GM12878 (cell line): ENCODE measurements around the gene C1orf52. TPM values are rescaled to one million over a fixed set of nuclear protein-coding genes. Genes with fewer than 3 reads are reported as not detected.

Source experiments
- BMI1 ChIP-seq: fragments of 450-650 bp; IDR thresholded peaks from 2 replicates; pipeline ENCODE4 v1.6.1; 2016; ENCODE audit warnings: mild to moderate bottlenecking, moderate library complexity, borderline replicate concordance
- BRCA1 ChIP-seq: IDR thresholded peaks from 2 replicates; pipeline ENCODE4 v1.6.1; 2011; ENCODE audit warnings: low read depth, low read length, improper control_type of control experiment
- CHD4 ChIP-seq: fragments of 200-600 bp; sonication (generic); IDR thresholded peaks from 2 replicates; pipeline ENCODE4 v1.6.1; 2016; ENCODE audit warnings: mild to moderate bottlenecking
- DPF2 ChIP-seq: fragments of 450-650 bp; IDR thresholded peaks from 2 replicates; pipeline ENCODE4 v1.6.1; 2017; ENCODE audit warnings: mild to moderate bottlenecking
- EP300 ChIP-seq, 2 experiments: fragments of 150-350 bp in 1 of 2; IDR thresholded peaks; 2 replicates each; pipeline ENCODE4 v1.6.1; 2011 to 2012; ENCODE audit warnings: low read depth in 2 of 2, low read length in 2 of 2, borderline replicate concordance in 1 of 2, improper control_type of control experiment in 1 of 2, inconsistent platforms in 1 of 2; ENCODE audit not compliant: control insufficient read depth in 1 of 2
- HCFC1 ChIP-seq: fragments of 150-350 bp; IDR thresholded peaks from 2 replicates; pipeline ENCODE4 v1.6.1; 2014; ENCODE audit warnings: low read length
- IKZF2 ChIP-seq, 2 experiments: fragments of 450-650 bp; IDR thresholded peaks; 2 replicates each; pipeline ENCODE4 v1.6.1; 2017; ENCODE audit warnings: mild to moderate bottlenecking in 2 of 2, moderate library complexity in 2 of 2
- MTA2 ChIP-seq: fragments of 450-650 bp; IDR thresholded peaks from 2 replicates; pipeline ENCODE4 v1.6.1; 2016; ENCODE audit warnings: low read depth, mild to moderate bottlenecking, moderate library complexity
- NR2C1 ChIP-seq: fragments of 450-650 bp; IDR thresholded peaks from 2 replicates; pipeline ENCODE4 v1.6.1; 2017; ENCODE audit warnings: antibody characterized with exemption, mild to moderate bottlenecking, moderate library complexity
- NR2C2 ChIP-seq: IDR thresholded peaks from 2 replicates; pipeline ENCODE4 v1.6.1; 2011; ENCODE audit warnings: borderline replicate concordance, low read depth; ENCODE audit not compliant: control insufficient read depth, insufficient read length
- NR2F1 ChIP-seq: fragments of 450-650 bp; conservative IDR thresholded peaks from 2 replicates; pipeline ENCODE4 v1.6.1; 2017; ENCODE audit warnings: mild to moderate bottlenecking
- PML ChIP-seq: IDR thresholded peaks from 2 replicates; pipeline ENCODE4 v1.6.1; 2012; ENCODE audit warnings: low read length, inconsistent platforms
- SIN3A ChIP-seq: IDR thresholded peaks from 2 replicates; pipeline ENCODE4 v1.6.1; 2012; ENCODE audit warnings: low read depth, low read length, improper control_type of control experiment
- STAT1 ChIP-seq: fragments of 450-650 bp; conservative IDR thresholded peaks from 2 replicates; pipeline ENCODE4 v1.6.1; 2014; ENCODE audit warnings: antibody characterized with exemption, mild to moderate bottlenecking
- ZNF274 ChIP-seq: IDR thresholded peaks from one replicate; pipeline ENCODE4 v1.8.0; 2011; ENCODE audit not compliant: insufficient read length, insufficient read depth
- ZNF384 ChIP-seq: IDR thresholded peaks from 2 replicates; pipeline ENCODE4 v1.6.1; 2012; ENCODE audit warnings: low read depth, mild to moderate bottlenecking, low read length, improper control_type of control experiment, borderline replicate concordance
- polyA plus RNA-seq, 11 experiments: library from polyadenylated mRNA; depleted of rRNA in 4 of 11; unstranded in 6 of 11; stranded (reverse) in 5 of 11; fragments of >200 nt; fragmentation: Nextera tagmentation in 4 of 11; fragmentation: Illumina TruSeq in 1 of 11; extraction: Ambion mirVana in 4 of 11; extraction: Trizol in 1 of 11; gene quantifications; 1 replicate in 1 of 11; 2 replicates in 10 of 11; pipeline versions ENCODE4 v1.2.1 to v1.2.3, GENCODE V29; 2011 to 2016; ENCODE audit warnings: inconsistent platforms in 2 of 11, missing spikeins in 2 of 11, low read depth in 1 of 11
- total RNA-seq, 4 experiments: library from RNA; depleted of rRNA in 3 of 4; stranded (reverse); fragments of >200 nt in 3 of 4; fragmentation: Illumina TruSeq in 1 of 4; extraction: Trizol in 1 of 4; gene quantifications; 2 replicates each; pipeline versions ENCODE4 v1.2.1 to v1.2.3, GENCODE V29; 2013 to 2021
- TF ChIP-seq, protein P1 (sequence below): fragments of 450-650 bp; IDR thresholded peaks from 2 replicates; pipeline ENCODE4 v1.6.1; 2016; ENCODE audit warnings: mild to moderate bottlenecking
- TF ChIP-seq, protein P2 (sequence below): IDR thresholded peaks from 2 replicates; pipeline ENCODE4 v1.6.1; 2012; ENCODE audit warnings: mild to moderate bottlenecking, low read depth, low read length
- TF ChIP-seq, protein P3 (sequence below): fragments of 450-650 bp; IDR thresholded peaks from 2 replicates; pipeline ENCODE4 v1.6.1; 2016; ENCODE audit warnings: mild to moderate bottlenecking, moderate library complexity, borderline replicate concordance
- TF ChIP-seq, protein P4 (sequence below): IDR thresholded peaks from 2 replicates; pipeline ENCODE4 v1.6.1; 2012; ENCODE audit warnings: low read depth, low read length, improper control_type of control experiment

C1orf52 gene
- total and polyA plus RNA-seq, 10 of the 15 experiments (the other 5 are each of a cell fraction or from before 2014, with no cell fraction given) = 9.4 to 39.5 (median 17.6) TPM

DNA sequence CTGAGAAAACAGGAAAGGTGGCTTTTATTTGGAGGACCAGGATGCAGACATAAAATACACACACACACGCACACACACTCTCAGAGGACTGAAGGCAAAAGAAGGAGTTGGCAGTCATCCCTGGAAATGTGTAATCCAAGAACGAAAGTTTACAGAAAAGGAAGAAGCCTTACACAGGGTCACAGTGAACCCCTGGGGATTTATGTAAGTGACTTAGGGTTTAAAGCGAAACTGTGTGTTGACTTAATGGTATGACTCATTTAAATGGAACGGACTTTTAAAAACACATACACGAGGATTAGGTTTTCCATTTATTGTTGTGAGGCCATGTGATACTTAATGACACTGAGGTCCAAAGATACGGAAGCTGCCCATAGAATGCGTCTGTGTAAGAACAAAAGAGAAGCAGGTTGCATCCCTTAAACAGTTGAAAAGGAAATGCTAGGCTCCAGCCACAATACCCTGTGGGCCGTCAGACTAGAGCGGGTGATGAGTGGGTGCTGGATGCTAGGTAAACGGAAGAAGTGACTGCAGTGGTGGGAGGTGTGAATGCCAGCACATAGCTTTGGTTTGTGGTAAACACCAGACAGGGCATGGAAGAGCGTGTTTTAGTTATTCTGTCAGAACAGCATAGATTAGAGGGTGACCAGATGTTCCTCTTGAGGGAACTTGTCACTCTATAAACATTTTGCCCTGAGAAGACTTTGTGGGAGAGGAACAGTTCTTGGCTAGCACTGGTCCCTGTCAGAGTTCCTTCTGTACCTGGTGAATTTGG, 38.6 kb upstream of the C1orf52 start (continued):
- TF ChIP-seq BMI1 = peak; percentile 74; the same call in 1 of the 2 replicates
- no peak for TF ChIP-seq PML
- TF ChIP-seq SIN3A = 0 out of 2 replicates have a peak, but pooled peaks have one; percentile 11
- peak in 1 of 2 experiments; percentile 57; a peak in 1 of 4 replicates for TF ChIP-seq EP300 (IDR thresholded peaks at IDR 0.05; ENCODE audit: borderline replicate concordance in 1 of 2, control insufficient read depth in 1 of 2, low read depth in 2 of 2, low read length in 2 of 2)
- TF ChIP-seq MTA2 = peak; percentile 93
- TF ChIP-seq, protein P1, sequence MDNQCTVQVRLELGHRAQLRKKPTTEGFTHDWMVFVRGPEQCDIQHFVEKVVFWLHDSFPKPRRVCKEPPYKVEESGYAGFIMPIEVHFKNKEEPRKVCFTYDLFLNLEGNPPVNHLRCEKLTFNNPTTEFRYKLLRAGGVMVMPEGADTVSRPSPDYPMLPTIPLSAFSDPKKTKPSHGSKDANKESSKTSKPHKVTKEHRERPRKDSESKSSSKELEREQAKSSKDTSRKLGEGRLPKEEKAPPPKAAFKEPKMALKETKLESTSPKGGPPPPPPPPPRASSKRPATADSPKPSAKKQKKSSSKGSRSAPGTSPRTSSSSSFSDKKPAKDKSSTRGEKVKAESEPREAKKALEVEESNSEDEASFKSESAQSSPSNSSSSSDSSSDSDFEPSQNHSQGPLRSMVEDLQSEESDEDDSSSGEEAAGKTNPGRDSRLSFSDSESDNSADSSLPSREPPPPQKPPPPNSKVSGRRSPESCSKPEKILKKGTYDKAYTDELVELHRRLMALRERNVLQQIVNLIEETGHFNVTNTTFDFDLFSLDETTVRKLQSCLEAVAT = peak; percentile 92
- TF ChIP-seq, protein P2, sequence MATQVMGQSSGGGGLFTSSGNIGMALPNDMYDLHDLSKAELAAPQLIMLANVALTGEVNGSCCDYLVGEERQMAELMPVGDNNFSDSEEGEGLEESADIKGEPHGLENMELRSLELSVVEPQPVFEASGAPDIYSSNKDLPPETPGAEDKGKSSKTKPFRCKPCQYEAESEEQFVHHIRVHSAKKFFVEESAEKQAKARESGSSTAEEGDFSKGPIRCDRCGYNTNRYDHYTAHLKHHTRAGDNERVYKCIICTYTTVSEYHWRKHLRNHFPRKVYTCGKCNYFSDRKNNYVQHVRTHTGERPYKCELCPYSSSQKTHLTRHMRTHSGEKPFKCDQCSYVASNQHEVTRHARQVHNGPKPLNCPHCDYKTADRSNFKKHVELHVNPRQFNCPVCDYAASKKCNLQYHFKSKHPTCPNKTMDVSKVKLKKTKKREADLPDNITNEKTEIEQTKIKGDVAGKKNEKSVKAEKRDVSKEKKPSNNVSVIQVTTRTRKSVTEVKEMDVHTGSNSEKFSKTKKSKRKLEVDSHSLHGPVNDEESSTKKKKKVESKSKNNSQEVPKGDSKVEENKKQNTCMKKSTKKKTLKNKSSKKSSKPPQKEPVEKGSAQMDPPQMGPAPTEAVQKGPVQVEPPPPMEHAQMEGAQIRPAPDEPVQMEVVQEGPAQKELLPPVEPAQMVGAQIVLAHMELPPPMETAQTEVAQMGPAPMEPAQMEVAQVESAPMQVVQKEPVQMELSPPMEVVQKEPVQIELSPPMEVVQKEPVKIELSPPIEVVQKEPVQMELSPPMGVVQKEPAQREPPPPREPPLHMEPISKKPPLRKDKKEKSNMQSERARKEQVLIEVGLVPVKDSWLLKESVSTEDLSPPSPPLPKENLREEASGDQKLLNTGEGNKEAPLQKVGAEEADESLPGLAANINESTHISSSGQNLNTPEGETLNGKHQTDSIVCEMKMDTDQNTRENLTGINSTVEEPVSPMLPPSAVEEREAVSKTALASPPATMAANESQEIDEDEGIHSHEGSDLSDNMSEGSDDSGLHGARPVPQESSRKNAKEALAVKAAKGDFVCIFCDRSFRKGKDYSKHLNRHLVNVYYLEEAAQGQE = no peak
- TF ChIP-seq NR2C1 = no peak
- peak; percentile 95; the same call in 1 of the 2 replicates for TF ChIP-seq DPF2
- no peak for TF ChIP-seq HCFC1
- peak; percentile 83 for TF ChIP-seq NR2F1
- no peak for TF ChIP-seq STAT1
- TF ChIP-seq, protein P3, sequence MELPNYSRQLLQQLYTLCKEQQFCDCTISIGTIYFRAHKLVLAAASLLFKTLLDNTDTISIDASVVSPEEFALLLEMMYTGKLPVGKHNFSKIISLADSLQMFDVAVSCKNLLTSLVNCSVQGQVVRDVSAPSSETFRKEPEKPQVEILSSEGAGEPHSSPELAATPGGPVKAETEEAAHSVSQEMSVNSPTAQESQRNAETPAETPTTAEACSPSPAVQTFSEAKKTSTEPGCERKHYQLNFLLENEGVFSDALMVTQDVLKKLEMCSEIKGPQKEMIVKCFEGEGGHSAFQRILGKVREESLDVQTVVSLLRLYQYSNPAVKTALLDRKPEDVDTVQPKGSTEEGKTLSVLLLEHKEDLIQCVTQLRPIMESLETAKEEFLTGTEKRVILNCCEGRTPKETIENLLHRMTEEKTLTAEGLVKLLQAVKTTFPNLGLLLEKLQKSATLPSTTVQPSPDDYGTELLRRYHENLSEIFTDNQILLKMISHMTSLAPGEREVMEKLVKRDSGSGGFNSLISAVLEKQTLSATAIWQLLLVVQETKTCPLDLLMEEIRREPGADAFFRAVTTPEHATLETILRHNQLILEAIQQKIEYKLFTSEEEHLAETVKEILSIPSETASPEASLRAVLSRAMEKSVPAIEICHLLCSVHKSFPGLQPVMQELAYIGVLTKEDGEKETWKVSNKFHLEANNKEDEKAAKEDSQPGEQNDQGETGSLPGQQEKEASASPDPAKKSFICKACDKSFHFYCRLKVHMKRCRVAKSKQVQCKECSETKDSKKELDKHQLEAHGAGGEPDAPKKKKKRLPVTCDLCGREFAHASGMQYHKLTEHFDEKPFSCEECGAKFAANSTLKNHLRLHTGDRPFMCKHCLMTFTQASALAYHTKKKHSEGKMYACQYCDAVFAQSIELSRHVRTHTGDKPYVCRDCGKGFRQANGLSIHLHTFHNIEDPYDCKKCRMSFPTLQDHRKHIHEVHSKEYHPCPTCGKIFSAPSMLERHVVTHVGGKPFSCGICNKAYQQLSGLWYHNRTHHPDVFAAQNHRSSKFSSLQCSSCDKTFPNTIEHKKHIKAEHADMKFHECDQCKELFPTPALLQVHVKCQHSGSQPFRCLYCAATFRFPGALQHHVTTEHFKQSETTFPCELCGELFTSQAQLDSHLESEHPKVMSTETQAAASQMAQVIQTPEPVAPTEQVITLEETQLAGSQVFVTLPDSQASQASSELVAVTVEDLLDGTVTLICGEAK = no peak
- TF ChIP-seq, protein P4, sequence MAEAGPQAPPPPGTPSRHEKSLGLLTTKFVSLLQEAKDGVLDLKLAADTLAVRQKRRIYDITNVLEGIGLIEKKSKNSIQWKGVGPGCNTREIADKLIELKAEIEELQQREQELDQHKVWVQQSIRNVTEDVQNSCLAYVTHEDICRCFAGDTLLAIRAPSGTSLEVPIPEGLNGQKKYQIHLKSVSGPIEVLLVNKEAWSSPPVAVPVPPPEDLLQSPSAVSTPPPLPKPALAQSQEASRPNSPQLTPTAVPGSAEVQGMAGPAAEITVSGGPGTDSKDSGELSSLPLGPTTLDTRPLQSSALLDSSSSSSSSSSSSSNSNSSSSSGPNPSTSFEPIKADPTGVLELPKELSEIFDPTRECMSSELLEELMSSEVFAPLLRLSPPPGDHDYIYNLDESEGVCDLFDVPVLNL = no peak
- TF ChIP-seq ZNF274 = no peak
- TF ChIP-seq BRCA1 = no peak
- no peak for TF ChIP-seq ZNF384
- TF ChIP-seq IKZF2 (IDR thresholded peaks at IDR 0.05) = peak; percentile 91 to 95
- no peak for TF ChIP-seq CHD4
- no peak for TF ChIP-seq NR2C2
